Measurements from ENCODE around the gene PSMD6.

- TF ChIP-seq CTCF (IDR thresholded peaks at IDR 0.05) (no peak), POLR2A (IDR thresholded peaks at IDR 0.05) (no peak), POLR2AphosphoS5 (IDR thresholded peaks at IDR 0.05) (no peak)
These were observed 56.4 kb downstream of the PSMD6 start for GRCh38 chr3:63966871-63967270.
